HG03045 (cell line): Measurements from ENCODE around the gene IER5.
"Not testable (repeated sequence)": the region's sequence is repeated elsewhere in the genome, so short reads cannot be mapped to it uniquely, and the experiment has no call there.

Experiments used
- ATAC-seq: cut with Tn5 transposase; IDR thresholded peaks from one replicate; pipeline ENCODE4 v1.9.1; 2021; ENCODE audit warnings: mild to moderate bottlenecking, moderate library complexity; ENCODE audit not compliant: unreplicated experiment

IER5 gene

GRCh38 chr1:181088079-181089016 lies at the start of gene IER5:
Gene IER5 (plus strand): TSS chr1:181088700. CDS start chr1:181088903, 203 bp downstream.
- peak; percentile 71 for ATAC-seq

GRCh38 chr1:181040284-181040865 lies 48.1 kb upstream of the IER5 start:
- ATAC-seq: no peak

- no peak for ATAC-seq
These were observed 45.2 kb upstream of the IER5 start for GRCh38 chr1:181043025-181043888.

- ATAC-seq: peak; percentile 94
These were observed 44.0 kb upstream of the IER5 start for GRCh38 chr1:181044449-181044966.

GRCh38 chr1:181045946-181046345 lies 42.6 kb upstream of the IER5 start:
- not testable (repeated sequence) for ATAC-seq

- no peak for ATAC-seq
These were observed 39.1 kb upstream of the IER5 start for GRCh38 chr1:181049378-181049777.

GRCh38 chr1:181050922-181051321 lies 37.6 kb upstream of the IER5 start:
- no peak for ATAC-seq

- no peak for ATAC-seq
These were observed 31.9 kb upstream of the IER5 start for GRCh38 chr1:181056560-181056959.

- ATAC-seq: no peak
These were observed 31.4 kb upstream of the IER5 start for GRCh38 chr1:181057079-181057478.

GRCh38 chr1:181059435-181059834 lies 29.1 kb upstream of the IER5 start:
- no peak for ATAC-seq

- no peak for ATAC-seq
These were observed 28.4 kb upstream of the IER5 start for GRCh38 chr1:181060066-181060465.

- not testable (repeated sequence) for ATAC-seq
These were observed 27.6 kb upstream of the IER5 start for GRCh38 chr1:181060947-181061346.

- ATAC-seq: no peak
These were observed 27.0 kb upstream of the IER5 start for GRCh38 chr1:181061487-181061886.

GRCh38 chr1:181061891-181062835 lies 26.3 kb upstream of the IER5 start:
- peak; percentile 85 for ATAC-seq

GRCh38 chr1:181062836-181063428 lies 25.6 kb upstream of the IER5 start:
- ATAC-seq: peak; percentile 56

GRCh38 chr1:181064011-181064623 lies 24.4 kb upstream of the IER5 start:
- no peak for ATAC-seq

GRCh38 chr1:181064702-181065101 lies 23.8 kb upstream of the IER5 start:
- ATAC-seq: no peak

GRCh38 chr1:181073638-181074037 lies 14.9 kb upstream of the IER5 start:
- ATAC-seq: no peak

GRCh38 chr1:181075766-181076350 lies 12.6 kb upstream of the IER5 start:
- ATAC-seq: no peak
